ENCODE data around the gene ZNF416.

Gene ZNF416

GRCh38 chr19:57559008-57559403 lies 19.7 kb downstream of the ZNF416 start:
- no peak for DNase-seq (ENCODE audit: low spot score)

- no peak for DNase-seq (ENCODE audit: low spot score)
Observed at GRCh38 chr19:57558525-57558924, 20.2 kb downstream of the ZNF416 start.

- no peak for DNase-seq (ENCODE audit: low spot score)
Observed at GRCh38 chr19:57557659-57558058, 21.1 kb downstream of the ZNF416 start.

- DNase-seq (ENCODE audit: low spot score) = no peak
Observed at GRCh38 chr19:57552432-57552831, 26.3 kb downstream of the ZNF416 start.

- DNase-seq (ENCODE audit: low spot score) = no peak
Observed at GRCh38 chr19:57546513-57546912, 32.2 kb downstream of the ZNF416 start.

GRCh38 chr19:57537953-57538547 lies 40.7 kb downstream of the ZNF416 start:
- no peak for DNase-seq (ENCODE audit: low spot score)

GRCh38 chr19:57527136-57527881 lies 51.4 kb downstream of the ZNF416 start, which contains the start of gene ZNF549:
Gene ZNF549, plus strand, starts transcription at chr19:57527356. Its CDS starts 218 bp downstream, at chr19:57527574.
- DNase-seq (ENCODE audit: low spot score) = peak; percentile 40

Data from hematopoietic multipotent progenitor cell treated with erythropoietin and hydrocortisone succinate and interleukin-3 and kit ligand, for 17 days (in vitro differentiated cells).